GM12801 (cell line): ENCODE measurements around the gene SLC38A11.

Experiments used
- CTCF ChIP-seq: IDR thresholded peaks from one replicate; pipeline ENCODE4 v1.5.1; 2011; ENCODE audit warnings: control low read depth; ENCODE audit not compliant: insufficient read length; ENCODE audit errors: extremely low read depth

The SLC38A11 gene

GRCh38 chr2:164888592-164888991 lies 66.7 kb downstream of the SLC38A11 start:
- no peak for TF ChIP-seq CTCF

- no peak for TF ChIP-seq CTCF
These were observed 67.7 kb downstream of the SLC38A11 start for GRCh38 chr2:164887434-164888144.

GRCh38 chr2:164882276-164882675 lies 73.0 kb downstream of the SLC38A11 start:
- no peak for TF ChIP-seq CTCF

GRCh38 chr2:164881524-164881923 lies 73.8 kb downstream of the SLC38A11 start:
- TF ChIP-seq CTCF = no peak

- TF ChIP-seq CTCF = no peak
These were observed 75.3 kb downstream of the SLC38A11 start for GRCh38 chr2:164879901-164880535.

GRCh38 chr2:164877927-164878326 lies 77.4 kb downstream of the SLC38A11 start:
- no peak for TF ChIP-seq CTCF

GRCh38 chr2:164877169-164877568 lies 78.2 kb downstream of the SLC38A11 start:
- no peak for TF ChIP-seq CTCF
